SK-N-SH (cell line): ENCODE results near the gene AMFR.

ENCODE experiments used
- CTCF ChIP-seq: fragments of 200-600 bp; sonication (generic); IDR thresholded peaks from 2 replicates; pipeline ENCODE4 v1.6.1; 2017; ENCODE audit warnings: antibody characterized with exemption, mild to moderate bottlenecking, moderate library complexity
- EZH2phosphoT487 ChIP-seq: fragments of 200-600 bp; sonication (generic); IDR thresholded peaks from 2 replicates; pipeline ENCODE4 v1.6.1; 2017; ENCODE audit warnings: low read depth, mixed run types, mild to moderate bottlenecking, antibody characterized with exemption, moderate library complexity, borderline replicate concordance
- FOXJ3 ChIP-seq: sonication (generic); formaldehyde crosslinking; IDR thresholded peaks from 2 replicates; pipeline ENCODE4 v1.5.1; 2020; ENCODE audit warnings: mild to moderate bottlenecking, missing genetic modification reagents
- GATA2 ChIP-seq: sonication (generic); formaldehyde crosslinking; IDR thresholded peaks from 2 replicates; pipeline ENCODE4 v1.5.0; 2020; ENCODE audit warnings: mild to moderate bottlenecking, missing genetic modification reagents
- JUND ChIP-seq: IDR thresholded peaks from 2 replicates; pipeline ENCODE4 v1.4.0; 2012
- MAX ChIP-seq: IDR thresholded peaks from 2 replicates; pipeline ENCODE4 v1.4.0; 2012; ENCODE audit warnings: low read depth
- NRF1 ChIP-seq: IDR thresholded peaks from 2 replicates; pipeline ENCODE4 v1.6.1; 2012; ENCODE audit warnings: low read depth, mild to moderate bottlenecking, low read length
- POLR2AphosphoS5 ChIP-seq: IDR thresholded peaks from 2 replicates; pipeline ENCODE4 v1.6.1; 2012; ENCODE audit warnings: low read depth, low read length
- RCOR1 ChIP-seq: fragments of 150-350 bp; IDR thresholded peaks from 2 replicates; pipeline ENCODE4 v1.6.1; 2017; ENCODE audit warnings: antibody characterized with exemption, low read length
- REST ChIP-seq: IDR thresholded peaks from 2 replicates; pipeline ENCODE4 v1.6.1; 2012; ENCODE audit warnings: mild to moderate bottlenecking, low read depth, low read length, moderate library complexity
- RFX5 ChIP-seq: IDR thresholded peaks from 2 replicates; pipeline ENCODE4 v1.6.1; 2012; ENCODE audit warnings: mild to moderate bottlenecking, improper control_type of control experiment, low read length
- TAF1 ChIP-seq: IDR thresholded peaks from 2 replicates; pipeline ENCODE4 v1.6.1; 2012; ENCODE audit warnings: low read depth, mild to moderate bottlenecking, low read length, moderate library complexity, borderline replicate concordance
- TF ChIP-seq, protein P1 (sequence below): IDR thresholded peaks from 2 replicates; pipeline ENCODE4 v1.4.0; 2012; ENCODE audit warnings: low read depth, borderline replicate concordance
- TF ChIP-seq, protein P2 (sequence below): IDR thresholded peaks from 2 replicates; pipeline ENCODE4 v1.4.0; 2012; ENCODE audit warnings: low read depth, borderline replicate concordance

DNA sequence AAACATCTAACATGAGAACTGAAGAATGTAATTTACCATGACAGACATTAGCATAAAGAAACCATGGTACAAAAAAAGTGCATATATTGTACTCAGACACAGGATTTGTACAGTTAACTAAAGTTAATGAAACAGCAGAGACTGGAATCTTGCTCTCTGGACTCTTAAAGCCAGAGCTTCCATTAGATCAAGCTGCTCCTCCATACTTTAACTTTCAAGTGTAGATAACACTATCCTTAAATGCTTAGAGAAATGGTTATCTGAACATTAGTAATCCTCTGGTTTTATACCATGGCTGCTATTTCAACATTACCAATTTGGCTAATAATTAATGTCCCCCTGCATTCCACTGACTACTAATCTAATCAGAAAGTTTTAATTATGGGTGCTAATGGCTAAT is 22.7 kb upstream of the AMFR start:
- no peak for TF ChIP-seq RCOR1
- no peak for TF ChIP-seq CTCF
- TF ChIP-seq, protein P1, sequence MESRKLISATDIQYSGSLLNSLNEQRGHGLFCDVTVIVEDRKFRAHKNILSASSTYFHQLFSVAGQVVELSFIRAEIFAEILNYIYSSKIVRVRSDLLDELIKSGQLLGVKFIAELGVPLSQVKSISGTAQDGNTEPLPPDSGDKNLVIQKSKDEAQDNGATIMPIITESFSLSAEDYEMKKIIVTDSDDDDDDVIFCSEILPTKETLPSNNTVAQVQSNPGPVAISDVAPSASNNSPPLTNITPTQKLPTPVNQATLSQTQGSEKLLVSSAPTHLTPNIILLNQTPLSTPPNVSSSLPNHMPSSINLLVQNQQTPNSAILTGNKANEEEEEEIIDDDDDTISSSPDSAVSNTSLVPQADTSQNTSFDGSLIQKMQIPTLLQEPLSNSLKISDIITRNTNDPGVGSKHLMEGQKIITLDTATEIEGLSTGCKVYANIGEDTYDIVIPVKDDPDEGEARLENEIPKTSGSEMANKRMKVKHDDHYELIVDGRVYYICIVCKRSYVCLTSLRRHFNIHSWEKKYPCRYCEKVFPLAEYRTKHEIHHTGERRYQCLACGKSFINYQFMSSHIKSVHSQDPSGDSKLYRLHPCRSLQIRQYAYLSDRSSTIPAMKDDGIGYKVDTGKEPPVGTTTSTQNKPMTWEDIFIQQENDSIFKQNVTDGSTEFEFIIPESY = no peak
- no peak for TF ChIP-seq TAF1
- no peak for TF ChIP-seq EZH2phosphoT487
- no peak for TF ChIP-seq POLR2AphosphoS5
- no peak for TF ChIP-seq MAX
- no peak for TF ChIP-seq JUND
- TF ChIP-seq REST = no peak
- TF ChIP-seq FOXJ3 (CRISPR knock-in tag) = no peak
- TF ChIP-seq, protein P2, sequence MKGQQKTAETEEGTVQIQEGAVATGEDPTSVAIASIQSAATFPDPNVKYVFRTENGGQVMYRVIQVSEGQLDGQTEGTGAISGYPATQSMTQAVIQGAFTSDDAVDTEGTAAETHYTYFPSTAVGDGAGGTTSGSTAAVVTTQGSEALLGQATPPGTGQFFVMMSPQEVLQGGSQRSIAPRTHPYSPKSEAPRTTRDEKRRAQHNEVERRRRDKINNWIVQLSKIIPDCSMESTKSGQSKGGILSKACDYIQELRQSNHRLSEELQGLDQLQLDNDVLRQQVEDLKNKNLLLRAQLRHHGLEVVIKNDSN = no peak
- TF ChIP-seq GATA2 (CRISPR knock-in tag) = no peak
- no peak for TF ChIP-seq RFX5
- TF ChIP-seq NRF1 = no peak
